Endothelial cell of umbilical vein (primary cell): ENCODE results near the gene TMEM35A. TPM values are rescaled to one million over a fixed set of nuclear protein-coding genes. Genes with fewer than 3 reads are reported as not detected.

Experiments
- BruUV-seq: library from RNA; stranded (reverse); fragments of 400-500 nt; replicated peaks from 2 replicates; lab custom pipeline; 2021; lab: Mats Ljungman, UMichigan
- CTCF ChIA-PET: fragments of 300-600, 350-600 bp; sonication (Branson Sonifier 250); formaldehyde crosslinking; loops from one replicate; lab custom pipeline; 2021; ENCODE audit warnings: antibody characterized with exemption, inconsistent platforms; lab: Charles Lee
- POLR2A ChIA-PET: fragments of 300-600, 350-600 bp; sonication (Branson Sonifier 250); formaldehyde crosslinking; loops from one replicate; lab custom pipeline; 2021; ENCODE audit warnings: antibody characterized with exemption, inconsistent platforms; lab: Charles Lee
- DNase-seq: peaks from one replicate; pipeline ENCODE4 v3.0.0-alpha.2; 2011; ENCODE audit warnings: low read depth, low spot score
- FAIRE-seq: peaks from 2 replicates; lab custom pipeline; 2011; peaks lifted over from hg19 to GRCh38; lab: Jason Lieb, UNC
- H2AFZ ChIP-seq: 2 replicates; pipeline ENCODE4 v1.6.0; 2012; ENCODE audit warnings: low read depth, low read length, control low read depth, inconsistent platforms
- H3K27ac ChIP-seq: 2 replicates; pipeline ENCODE4 v1.5.1; 2011; ENCODE audit warnings: low read depth, mild to moderate bottlenecking, control low read depth, low read length, moderate library complexity; ENCODE audit not compliant: insufficient read depth
- H3K27me3 ChIP-seq, 2 experiments: 2 replicates each; pipeline versions ENCODE4 v1.6.0 to v1.6.1; 2011; ENCODE audit warnings: low read length in 2 of 2, mixed read lengths in 1 of 2; ENCODE audit not compliant: control insufficient read depth in 2 of 2, insufficient read depth in 2 of 2
- H3K36me3 ChIP-seq, 2 experiments: 2 replicates in 1 of 2; 3 replicates in 1 of 2; pipeline ENCODE4 v1.5.1; 2011; ENCODE audit warnings: low read length in 2 of 2, mild to moderate bottlenecking in 1 of 2, moderate library complexity in 1 of 2; ENCODE audit not compliant: control insufficient read depth in 2 of 2, insufficient read depth in 2 of 2; ENCODE audit errors: extremely low read depth in 1 of 2
- H3K4me1 ChIP-seq: 3 replicates; pipeline ENCODE4 v1.5.1; 2011; ENCODE audit warnings: mild to moderate bottlenecking, low read length; ENCODE audit not compliant: control insufficient read depth, insufficient read depth; ENCODE audit errors: extremely low read depth
- H3K4me2 ChIP-seq: 2 replicates; pipeline ENCODE4 v1.6.1; 2011; ENCODE audit warnings: low read length, control low read depth, mixed read lengths; ENCODE audit not compliant: insufficient read depth
- H3K4me3 ChIP-seq, 3 experiments: fragments of 200-600 bp in 1 of 3; sonication (generic), shearing (Covaris generic) in 1 of 3; replicated peaks in 1 of 3; 2 replicates each; pipeline ENCODE4 v1.5.1; 2011 to 2016; ENCODE audit warnings: control low read depth in 3 of 3, low read length in 3 of 3, mild to moderate bottlenecking in 2 of 3, inconsistent platforms in 1 of 3, low read depth in 1 of 3, moderate library complexity in 1 of 3; ENCODE audit not compliant: insufficient read depth in 1 of 3
- H3K79me2 ChIP-seq: 2 replicates; pipeline ENCODE4 v1.6.0; 2012; ENCODE audit warnings: low read length, inconsistent platforms; ENCODE audit not compliant: control insufficient read depth, insufficient read depth
- H3K9ac ChIP-seq: replicated peaks from 2 replicates; pipeline ENCODE3; 2011; ENCODE audit warnings: low read length, control low read depth; ENCODE audit not compliant: insufficient read depth; ENCODE audit errors: extremely low read depth
- H3K9me1 ChIP-seq: replicated peaks from 3 replicates; pipeline ENCODE4 v1.6.0; 2011; ENCODE audit warnings: mild to moderate bottlenecking, low read length; ENCODE audit not compliant: control insufficient read depth, insufficient read depth; ENCODE audit errors: extremely low read depth
- H3K9me3 ChIP-seq: replicated peaks from 2 replicates; pipeline ENCODE4 v1.5.1; 2012; ENCODE audit warnings: low read length, inconsistent platforms; ENCODE audit not compliant: control insufficient read depth, insufficient read depth
- H4K20me1 ChIP-seq: replicated peaks from 2 replicates; pipeline ENCODE3; 2011; ENCODE audit warnings: mild to moderate bottlenecking, low read length; ENCODE audit not compliant: control insufficient read depth, insufficient read depth; ENCODE audit errors: extremely low read depth
- EZH2 ChIP-seq: IDR thresholded peaks from 2 replicates; pipeline ENCODE4 v1.6.1; 2012; ENCODE audit warnings: borderline replicate concordance, low read depth, mild to moderate bottlenecking, moderate library complexity, low read length, inconsistent platforms; ENCODE audit not compliant: severe bottlenecking
- FOS ChIP-seq: IDR thresholded peaks from 2 replicates; pipeline ENCODE4 v1.6.1; 2011; ENCODE audit warnings: mild to moderate bottlenecking, low read length, moderate library complexity, borderline replicate concordance; ENCODE audit not compliant: insufficient read depth
- GATA2 ChIP-seq: IDR thresholded peaks from 2 replicates; pipeline ENCODE4 v1.7.0; 2011; ENCODE audit warnings: low read depth, mild to moderate bottlenecking, moderate library complexity, mixed read lengths, low read length; ENCODE audit not compliant: insufficient read length, insufficient read depth
- JUN ChIP-seq: IDR thresholded peaks from 2 replicates; pipeline ENCODE4 v1.6.1; 2011; ENCODE audit warnings: borderline replicate concordance, low read depth; ENCODE audit not compliant: insufficient read length, insufficient read depth
- MYC ChIP-seq: IDR thresholded peaks from one replicate; pipeline ENCODE4 v1.6.1; 2011; ENCODE audit warnings: mild to moderate bottlenecking, low read depth, low read length
- POLR2A ChIP-seq: IDR thresholded peaks from 2 replicates; pipeline ENCODE4 v1.6.1; 2012; ENCODE audit warnings: low read depth, mild to moderate bottlenecking, control low read depth, low read length
- POLR2AphosphoS5 ChIP-seq: IDR thresholded peaks from 2 replicates; pipeline ENCODE4 v1.6.1; 2012; ENCODE audit warnings: low read depth, mild to moderate bottlenecking, control low read depth, low read length, moderate library complexity; ENCODE audit not compliant: insufficient read depth
- dilution Hi-C: fragments of 300-500 bp; cut with MboI; formaldehyde crosslinking; loops from one replicate; pipeline ENCODE4 v1.15.0; 2019; ENCODE audit warnings: low sequenced_read_pairs; ENCODE audit not compliant: extremely low pct_ligation_motif_present
- intact Hi-C: fragments of 100-400 bp; cut with micrococcal nuclease; formaldehyde crosslinking; loops from one replicate; pipeline ENCODE4 v1.10.0; 2022
- polyA plus RNA-seq, 4 experiments: library from polyadenylated mRNA; depleted of rRNA in 3 of 4; stranded (reverse) in 3 of 4; unstranded in 1 of 4; fragments of >200 nt; gene quantifications; 2 replicates each; pipeline versions ENCODE4 v1.2.1 to v1.2.3, GENCODE V29; 2011 to 2012; ENCODE audit warnings: missing spikeins in 1 of 4
- total RNA-seq: library from RNA; stranded (reverse); gene quantifications from 2 replicates; pipeline ENCODE4 v1.2.3, GENCODE V29; 2021
- TF ChIP-seq, protein P1 (sequence below), 2 donors: IDR thresholded peaks; 1 replicate in 1 of 2; 2 replicates in 1 of 2; pipeline ENCODE4 v1.5.1; 2011; ENCODE audit warnings: low read length in 2 of 2, mild to moderate bottlenecking in 2 of 2, moderate library complexity in 2 of 2, control low read depth in 1 of 2, inconsistent platforms in 1 of 2, low read depth in 1 of 2; ENCODE audit not compliant: insufficient read depth in 1 of 2; ENCODE audit errors: extremely low read depth in 1 of 2
- TF ChIP-seq, protein P2 (sequence below): IDR thresholded peaks from 2 replicates; pipeline ENCODE4 v1.6.1; 2011; ENCODE audit not compliant: insufficient read depth, insufficient read length

The TMEM35A gene
- total and polyA plus RNA-seq, 2 donors (not counting 3 experiments of a cell fraction or from before 2014, with no cell fraction given) = 6.5 to 11.0 TPM

DNA sequence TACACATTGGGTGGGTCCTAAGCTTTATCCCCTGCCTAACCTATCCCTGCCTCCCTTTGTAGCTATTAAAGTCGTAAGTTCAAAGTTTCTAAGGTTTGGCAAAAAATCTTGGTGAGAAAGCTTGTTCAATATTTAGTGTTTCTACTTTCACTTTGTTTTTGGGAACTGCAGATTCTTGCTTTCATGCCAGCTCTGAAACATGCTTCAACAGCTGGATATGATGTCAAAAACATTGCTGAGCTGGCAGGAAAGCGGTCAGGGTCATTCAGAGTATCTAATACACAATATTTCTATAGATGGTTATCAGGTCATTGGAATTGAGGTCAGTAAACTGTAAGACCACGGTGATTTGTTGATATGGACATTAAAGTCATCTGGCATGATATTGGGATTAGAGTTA, 39.0 kb downstream of the TMEM35A start:
- DNase-seq (no peak), FAIRE-seq (no peak)
- Histone ChIP-seq H3K79me2 (peaks cover 2% of the 10 kb centered on the region), H3K36me3 (peaks cover 0 to 5% of the 10 kb centered on the region in 2 experiments), H3K4me1 (no peaks in the 10 kb centered on the region), H2AFZ (no peak overlapping the region), H3K27ac (no peak overlapping the region), H3K9me1 (no peaks in the 10 kb centered on the region), H3K4me2 (no peak overlapping the region), H3K4me3 (no peak overlapping the region), H3K9ac (no peak overlapping the region), H4K20me1 (no peaks in the 10 kb centered on the region), H3K27me3 (no peaks in the 10 kb centered on the region), H3K9me3 (no peaks in the 10 kb centered on the region)
- dilution Hi-C loops (no loop called here), intact Hi-C loops (no loop called here)
- no TSS peak for BruUV-seq
- ChIA-PET CTCF (no interaction called here), POLR2A (no interaction called here)
- TF ChIP-seq, protein P1, sequence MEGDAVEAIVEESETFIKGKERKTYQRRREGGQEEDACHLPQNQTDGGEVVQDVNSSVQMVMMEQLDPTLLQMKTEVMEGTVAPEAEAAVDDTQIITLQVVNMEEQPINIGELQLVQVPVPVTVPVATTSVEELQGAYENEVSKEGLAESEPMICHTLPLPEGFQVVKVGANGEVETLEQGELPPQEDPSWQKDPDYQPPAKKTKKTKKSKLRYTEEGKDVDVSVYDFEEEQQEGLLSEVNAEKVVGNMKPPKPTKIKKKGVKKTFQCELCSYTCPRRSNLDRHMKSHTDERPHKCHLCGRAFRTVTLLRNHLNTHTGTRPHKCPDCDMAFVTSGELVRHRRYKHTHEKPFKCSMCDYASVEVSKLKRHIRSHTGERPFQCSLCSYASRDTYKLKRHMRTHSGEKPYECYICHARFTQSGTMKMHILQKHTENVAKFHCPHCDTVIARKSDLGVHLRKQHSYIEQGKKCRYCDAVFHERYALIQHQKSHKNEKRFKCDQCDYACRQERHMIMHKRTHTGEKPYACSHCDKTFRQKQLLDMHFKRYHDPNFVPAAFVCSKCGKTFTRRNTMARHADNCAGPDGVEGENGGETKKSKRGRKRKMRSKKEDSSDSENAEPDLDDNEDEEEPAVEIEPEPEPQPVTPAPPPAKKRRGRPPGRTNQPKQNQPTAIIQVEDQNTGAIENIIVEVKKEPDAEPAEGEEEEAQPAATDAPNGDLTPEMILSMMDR (IDR thresholded peaks at IDR 0.05; ENCODE audit: extremely low read depth in 1 of 2, insufficient read depth in 1 of 2, low read depth in 1 of 2, low read length in 2 of 2) = no peak
- TF ChIP-seq MYC (no peak), GATA2 (no peak), FOS (no peak), POLR2AphosphoS5 (no peak), POLR2A (no peak), JUN (no peak), EZH2 (no peak)
- TF ChIP-seq, protein P2, sequence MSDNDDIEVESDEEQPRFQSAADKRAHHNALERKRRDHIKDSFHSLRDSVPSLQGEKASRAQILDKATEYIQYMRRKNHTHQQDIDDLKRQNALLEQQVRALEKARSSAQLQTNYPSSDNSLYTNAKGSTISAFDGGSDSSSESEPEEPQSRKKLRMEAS = no peak
